KOPT-K1 (cell line): ENCODE data around the gene SYT13.

Experiments
- H3K27ac ChIP-seq: fragments of 200-600 bp; sonication (generic); 2 replicates; pipeline ENCODE4 v1.5.1; 2016; ENCODE audit warnings: antibody characterized with exemption, mild to moderate bottlenecking, low read depth, low read length; ENCODE audit not compliant: poor library complexity, severe bottlenecking
- H3K36me3 ChIP-seq: fragments of 200-600 bp; sonication (generic); 2 replicates; pipeline ENCODE4 v1.5.1; 2017; ENCODE audit warnings: antibody characterized with exemption, mild to moderate bottlenecking, low read length, moderate library complexity; ENCODE audit not compliant: insufficient read depth
- H3K9me3 ChIP-seq: fragments of 200-600 bp; sonication (generic); 2 replicates; pipeline ENCODE4 v1.5.1; 2017; ENCODE audit warnings: antibody characterized with exemption, low read length, mild to moderate bottlenecking; ENCODE audit not compliant: insufficient read depth, poor library complexity, severe bottlenecking

SYT13 gene

GRCh38 chr11:45321031-45321595 lies 35.0 kb upstream of the SYT13 start:
- Histone ChIP-seq H3K27ac (no peak overlapping the region), H3K36me3 (no peaks in the 10 kb centered on the region), H3K9me3 (peaks cover 6% of the 10 kb centered on the region)

DNA sequence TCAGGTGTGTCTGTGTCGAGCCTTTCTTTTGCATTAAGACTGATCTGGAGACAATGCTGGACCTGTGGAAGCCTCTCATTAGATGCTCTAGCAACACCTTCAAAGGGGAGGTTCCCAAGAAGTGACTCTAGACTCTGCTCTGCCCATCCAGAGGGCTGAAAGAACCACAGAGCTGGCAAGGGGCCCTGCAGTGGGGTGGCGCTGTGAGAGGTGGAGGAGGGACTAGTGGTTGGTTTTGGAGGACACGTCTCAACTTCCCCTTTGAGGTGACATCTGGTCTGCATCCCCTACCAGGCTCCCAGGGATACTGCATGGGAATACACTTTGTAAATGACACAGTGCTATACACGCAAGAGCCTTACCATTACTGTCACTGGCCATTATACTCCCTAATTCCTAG lies 34.2 kb upstream of the SYT13 start:
- H3K27ac ChIP-seq: no peak overlapping the region
- no peaks in the 10 kb centered on the region for H3K36me3 ChIP-seq
- H3K9me3 ChIP-seq: no peaks in the 10 kb centered on the region

DNA sequence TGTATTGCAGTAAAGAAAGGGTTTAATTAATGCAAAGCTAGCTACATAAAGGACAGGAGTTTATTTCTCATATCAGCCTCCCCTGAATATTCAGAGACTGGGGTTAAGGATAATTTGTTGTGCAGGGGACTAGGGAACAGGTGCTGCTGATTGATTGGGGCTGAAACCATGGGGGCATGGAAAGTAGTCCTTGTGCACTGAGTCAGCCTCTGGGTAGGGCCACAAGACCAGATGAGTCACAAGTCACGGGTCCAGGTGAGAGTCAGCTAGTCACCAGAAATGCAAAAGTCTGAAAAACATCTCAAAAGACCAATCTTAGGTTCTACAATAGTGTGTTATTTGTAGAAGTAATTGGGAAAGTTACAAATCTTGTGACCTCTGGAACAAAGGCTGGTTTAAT lies 32.9 kb upstream of the SYT13 start:
- no peaks in the 10 kb centered on the region for H3K36me3 ChIP-seq
- no peaks in the 10 kb centered on the region for H3K9me3 ChIP-seq
- no peak overlapping the region for H3K27ac ChIP-seq

- Histone ChIP-seq H3K36me3 (no peaks in the 10 kb centered on the region), H3K9me3 (no peaks in the 10 kb centered on the region), H3K27ac (no peak overlapping the region)
Observed at GRCh38 chr11:45318516-45318915, 32.4 kb upstream of the SYT13 start.

DNA sequence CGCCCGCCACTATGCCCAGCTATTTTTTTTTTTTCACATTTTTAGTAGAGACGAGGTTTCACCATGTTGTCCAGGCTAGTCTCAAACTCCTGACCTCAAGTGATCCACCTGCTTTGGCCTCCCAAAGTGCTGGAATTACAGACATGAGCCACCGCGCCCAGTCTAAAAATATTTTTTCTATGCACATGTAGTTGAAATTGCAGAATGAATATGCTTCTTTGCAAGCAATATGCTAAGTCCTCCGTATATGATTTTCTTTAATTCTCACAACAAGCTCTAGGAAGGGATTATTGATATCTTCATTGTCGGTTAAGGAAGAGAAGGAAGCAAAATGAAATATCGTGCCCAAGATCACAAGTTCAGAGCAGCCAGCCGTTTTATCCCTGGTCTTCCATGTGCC lies 30.1 kb upstream of the SYT13 start:
- no peaks in the 10 kb centered on the region for H3K9me3 ChIP-seq
- no peaks in the 10 kb centered on the region for H3K36me3 ChIP-seq
- no peak overlapping the region for H3K27ac ChIP-seq

DNA sequence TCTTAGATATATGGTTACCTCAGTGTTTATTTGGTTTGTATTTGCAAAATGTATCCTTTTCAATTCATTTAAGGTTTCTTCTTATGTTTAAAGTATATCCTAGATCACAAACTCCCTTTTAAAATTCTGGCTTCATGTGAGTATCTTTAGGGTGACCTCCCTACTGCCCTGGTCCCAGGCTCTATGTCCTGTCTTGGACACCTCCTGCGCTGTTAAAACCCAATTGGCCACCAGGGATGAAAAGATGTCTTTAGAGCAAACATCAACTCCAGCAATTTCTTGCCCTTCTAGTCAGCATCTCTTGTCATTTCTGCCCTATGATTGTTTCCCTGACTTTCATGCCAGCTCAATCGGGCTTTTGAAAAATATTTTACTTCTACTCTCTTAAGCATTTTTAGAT lies 28.8 kb upstream of the SYT13 start:
- Histone ChIP-seq H3K27ac (no peak overlapping the region), H3K9me3 (no peaks in the 10 kb centered on the region), H3K36me3 (no peaks in the 10 kb centered on the region)

DNA sequence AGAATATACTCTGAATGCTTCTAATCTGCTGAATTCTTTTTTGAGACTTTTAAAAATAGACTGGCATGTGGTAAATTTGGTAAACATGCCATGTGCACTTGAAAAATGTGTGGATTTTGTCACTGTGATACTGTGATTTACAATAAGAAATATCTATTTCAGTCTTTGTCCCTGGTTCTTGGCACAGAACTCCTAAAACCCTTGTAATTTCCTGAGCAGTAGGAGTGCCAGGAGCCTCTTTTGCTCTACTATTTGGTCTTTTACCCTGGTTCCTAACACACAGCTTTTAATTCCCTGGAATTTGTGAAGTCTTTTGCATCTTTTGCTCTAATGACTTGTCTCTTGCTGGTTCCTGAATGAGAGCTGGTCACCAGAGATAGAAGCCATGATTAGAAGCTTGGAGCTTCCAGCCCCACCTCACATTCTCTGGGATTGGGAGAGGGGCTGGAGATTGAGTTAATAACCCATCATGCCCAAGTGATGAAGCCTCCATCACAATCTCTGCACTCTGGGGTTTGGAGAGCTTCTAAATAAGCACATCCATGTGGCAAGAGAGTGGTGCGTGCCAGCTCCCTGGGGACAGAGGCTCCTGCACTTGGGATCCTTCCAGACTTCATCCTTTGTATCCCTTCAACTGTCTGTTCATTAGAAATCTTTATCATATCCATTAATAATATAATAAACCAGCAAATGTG lies 27.2 kb upstream of the SYT13 start:
- H3K27ac ChIP-seq: no peak overlapping the region
- H3K36me3 ChIP-seq: no peaks in the 10 kb centered on the region
- H3K9me3 ChIP-seq: no peaks in the 10 kb centered on the region

- no peaks in the 10 kb centered on the region for H3K36me3 ChIP-seq
- H3K9me3 ChIP-seq: no peaks in the 10 kb centered on the region
- H3K27ac ChIP-seq: no peak overlapping the region
Observed at GRCh38 chr11:45305874-45306623, 19.9 kb upstream of the SYT13 start.

- Histone ChIP-seq H3K36me3 (no peaks in the 10 kb centered on the region), H3K9me3 (no peaks in the 10 kb centered on the region), H3K27ac (no peak overlapping the region)
Observed at GRCh38 chr11:45304992-45305335, 18.8 kb upstream of the SYT13 start.

DNA sequence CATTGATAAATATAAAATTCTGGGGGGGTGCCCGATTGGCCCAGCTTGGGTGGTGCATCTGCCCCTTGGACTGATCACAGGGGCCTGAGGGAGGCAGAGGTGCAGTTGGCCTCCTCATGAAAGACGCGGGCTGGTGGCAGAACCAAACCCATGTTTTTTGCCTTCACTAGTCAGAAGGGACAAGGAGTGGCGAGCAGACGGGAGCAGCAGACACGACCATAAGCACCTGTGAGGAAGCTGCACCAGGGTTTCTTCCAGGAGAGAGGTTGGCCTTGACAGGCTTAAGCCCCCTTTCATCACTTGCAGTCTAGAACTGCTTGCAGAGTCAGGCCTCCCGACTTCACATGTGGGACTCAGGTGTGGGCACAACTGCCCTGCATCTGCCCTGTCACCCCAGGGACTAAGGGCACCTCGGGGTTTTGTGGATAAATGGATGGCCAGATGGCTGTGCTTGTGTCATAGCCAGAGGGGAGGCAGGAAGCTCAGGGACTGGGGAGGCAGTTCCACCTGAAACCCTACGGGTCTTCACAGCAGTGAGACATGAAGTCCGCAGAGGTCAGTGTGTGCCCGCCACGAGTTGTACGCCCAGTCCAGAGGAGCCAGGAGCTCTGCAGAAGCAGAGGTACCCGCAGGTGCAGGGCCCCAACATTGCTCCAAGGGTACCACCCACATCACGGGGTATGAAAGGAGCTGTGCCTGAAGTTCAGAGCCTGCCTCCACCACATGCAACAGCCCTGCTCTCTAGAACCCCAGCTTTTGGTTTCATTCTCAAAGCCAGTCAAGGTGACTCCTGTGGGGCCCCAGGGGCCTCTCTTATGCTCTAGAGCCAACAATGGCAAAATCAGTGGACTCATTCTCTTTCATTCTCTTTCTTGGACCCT lies 18.2 kb upstream of the SYT13 start:
- Histone ChIP-seq H3K9me3 (no peaks in the 10 kb centered on the region), H3K27ac (no peak overlapping the region), H3K36me3 (no peaks in the 10 kb centered on the region)

- no peaks in the 10 kb centered on the region for H3K9me3 ChIP-seq
- H3K36me3 ChIP-seq: no peaks in the 10 kb centered on the region
- H3K27ac ChIP-seq: no peak overlapping the region
Observed at GRCh38 chr11:45303316-45303715, 17.2 kb upstream of the SYT13 start.

DNA sequence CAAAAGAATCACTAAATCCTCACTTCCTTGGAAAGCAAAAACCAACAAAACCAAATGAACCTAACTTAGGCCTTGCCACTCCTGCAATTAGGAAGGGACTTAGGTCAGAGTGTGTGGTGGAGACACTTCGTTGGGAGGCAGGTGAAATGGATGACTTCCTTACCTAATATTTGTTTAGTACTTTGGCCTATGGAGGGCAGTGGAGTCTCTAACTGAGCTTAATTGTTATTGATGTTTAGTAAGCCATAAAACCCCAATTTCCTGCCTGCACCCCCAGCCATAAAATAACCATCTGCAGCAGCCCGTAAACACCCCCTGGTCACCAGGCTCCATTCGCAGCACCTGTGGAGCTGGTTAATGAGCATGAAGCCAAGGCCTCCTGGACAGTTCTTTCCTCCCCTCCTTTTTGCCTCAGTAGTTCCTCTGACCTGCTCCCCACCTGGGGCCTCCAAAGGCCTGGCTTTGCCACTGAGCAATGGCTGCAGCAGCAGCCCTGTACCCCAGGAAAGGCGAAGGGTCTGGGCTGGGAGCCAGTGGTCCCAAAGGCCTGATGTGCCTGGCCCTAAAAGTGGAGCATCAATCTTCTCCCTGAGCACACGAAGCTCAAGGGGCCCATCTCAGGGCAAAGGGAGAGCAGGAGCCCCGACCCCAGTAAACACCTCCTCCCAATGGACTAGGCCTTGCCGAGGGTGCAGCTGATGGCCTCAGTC lies 15.6 kb upstream of the SYT13 start:
- no peaks in the 10 kb centered on the region for H3K36me3 ChIP-seq
- no peak overlapping the region for H3K27ac ChIP-seq
- no peaks in the 10 kb centered on the region for H3K9me3 ChIP-seq

- Histone ChIP-seq H3K36me3 (no peaks in the 10 kb centered on the region), H3K27ac (no peak overlapping the region), H3K9me3 (no peaks in the 10 kb centered on the region)
Observed at GRCh38 chr11:45300715-45301114, 14.6 kb upstream of the SYT13 start.

- H3K9me3 ChIP-seq: no peaks in the 10 kb centered on the region
- H3K36me3 ChIP-seq: no peaks in the 10 kb centered on the region
- no peak overlapping the region for H3K27ac ChIP-seq
Observed at GRCh38 chr11:45298718-45299117, 12.6 kb upstream of the SYT13 start.

- Histone ChIP-seq H3K9me3 (no peaks in the 10 kb centered on the region), H3K36me3 (no peaks in the 10 kb centered on the region), H3K27ac (no peak overlapping the region)
Observed at GRCh38 chr11:45296075-45296474, 9.9 kb upstream of the SYT13 start.
